Measurements from ENCODE around the gene ZNF319. TPM values are rescaled to one million over a fixed set of nuclear protein-coding genes. Genes with fewer than 3 reads are reported as not detected.
"Not testable (repeated sequence)": the region's sequence is repeated elsewhere in the genome, so short reads cannot be mapped to it uniquely, and the experiment has no call there.

The ZNF319 gene
- total RNA-seq, 1 experiment from 2014 or later: 5.1 TPM

DNA sequence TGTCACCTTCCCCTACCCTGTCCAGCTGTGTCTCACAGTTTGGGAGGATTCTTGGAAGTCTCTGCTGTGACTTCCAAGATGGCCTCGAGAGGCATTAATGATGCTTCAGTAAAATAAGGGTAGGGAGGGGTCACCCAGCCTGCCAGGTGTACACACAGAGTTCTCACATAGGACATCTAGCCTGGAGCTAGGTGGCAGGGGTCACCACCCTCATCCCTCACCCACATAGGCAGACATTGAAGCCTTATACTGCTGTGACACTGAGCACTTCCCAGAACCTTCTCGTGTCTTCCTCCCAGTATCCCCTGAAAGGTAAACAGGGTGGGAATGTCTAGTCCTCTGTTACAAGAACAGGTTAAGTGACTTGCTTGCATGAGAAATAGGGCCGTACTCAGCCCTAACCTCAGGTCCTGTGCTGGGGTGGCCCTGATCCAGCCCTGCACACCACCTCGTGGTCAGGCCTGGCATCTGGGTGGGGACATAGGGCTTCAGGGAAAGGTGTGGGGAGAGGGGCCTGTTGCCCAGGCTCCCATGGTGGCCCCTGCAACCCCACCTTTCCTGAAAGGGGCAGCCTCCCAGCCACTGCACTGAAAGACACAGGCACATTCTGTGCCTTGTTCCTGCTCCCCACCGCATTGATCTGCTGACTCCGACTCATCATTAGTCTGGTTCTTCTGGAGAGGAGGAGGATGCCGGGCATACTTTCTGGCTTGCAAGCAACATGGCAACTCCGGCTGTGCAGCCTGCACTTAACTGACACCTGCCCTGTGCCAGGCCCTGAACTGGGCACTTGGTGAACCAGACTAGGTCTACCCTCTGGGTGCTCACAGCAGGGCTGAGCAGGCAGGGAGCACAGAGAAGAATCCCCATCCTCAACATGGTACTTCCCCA is 21.4 kb upstream of the ZNF319 start:
- DNase-seq (ENCODE audit: low spot score): peak; percentile 36

DNA sequence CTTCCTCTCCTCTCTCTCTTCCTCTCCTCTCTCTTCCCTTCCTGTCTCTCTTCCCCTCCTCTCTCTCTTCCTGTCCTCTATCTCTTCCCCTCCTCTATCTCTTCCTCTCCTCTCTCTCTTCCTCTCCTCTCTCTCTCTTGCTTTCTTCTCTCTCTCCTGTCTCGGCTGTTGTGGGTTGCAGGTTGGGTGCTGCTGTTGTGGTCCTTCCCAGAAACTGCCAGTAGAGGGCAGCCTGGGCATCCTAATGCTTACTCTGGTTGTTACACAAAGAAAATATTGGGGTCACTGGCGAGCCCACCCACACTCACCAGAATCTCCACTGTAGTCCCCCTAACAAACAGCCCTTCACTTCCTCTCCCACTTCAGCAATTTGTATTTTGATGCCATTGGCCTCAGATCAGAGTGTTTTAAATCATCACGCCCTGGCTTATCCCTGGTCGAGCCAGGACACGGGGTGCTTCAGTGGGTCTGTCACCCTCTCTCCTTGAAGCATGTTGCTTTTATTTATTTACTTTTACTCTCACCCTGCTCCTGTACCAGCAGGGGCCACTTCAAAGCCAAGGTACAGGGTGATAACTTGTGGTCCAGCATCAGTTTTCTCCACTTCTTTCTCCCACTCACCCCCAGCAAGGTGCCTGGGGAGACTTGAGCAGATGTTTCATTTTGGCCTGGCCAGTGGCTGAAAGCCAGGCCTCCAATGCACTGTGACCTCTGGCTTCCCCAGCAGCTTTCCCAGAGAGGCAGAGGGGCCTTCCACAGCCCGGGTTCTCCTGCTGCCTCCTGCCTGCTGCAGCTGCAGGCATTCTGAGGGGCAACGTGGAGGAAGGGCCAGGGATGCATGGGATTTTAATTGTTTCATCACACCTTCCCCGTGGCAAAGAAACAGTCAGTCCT is 20.4 kb upstream of the ZNF319 start:
- DNase-seq (ENCODE audit: low spot score): peak; percentile 43

- no peak for DNase-seq (ENCODE audit: low spot score)
These were observed 19.5 kb upstream of the ZNF319 start for GRCh38 chr16:58019866-58020538.

DNA sequence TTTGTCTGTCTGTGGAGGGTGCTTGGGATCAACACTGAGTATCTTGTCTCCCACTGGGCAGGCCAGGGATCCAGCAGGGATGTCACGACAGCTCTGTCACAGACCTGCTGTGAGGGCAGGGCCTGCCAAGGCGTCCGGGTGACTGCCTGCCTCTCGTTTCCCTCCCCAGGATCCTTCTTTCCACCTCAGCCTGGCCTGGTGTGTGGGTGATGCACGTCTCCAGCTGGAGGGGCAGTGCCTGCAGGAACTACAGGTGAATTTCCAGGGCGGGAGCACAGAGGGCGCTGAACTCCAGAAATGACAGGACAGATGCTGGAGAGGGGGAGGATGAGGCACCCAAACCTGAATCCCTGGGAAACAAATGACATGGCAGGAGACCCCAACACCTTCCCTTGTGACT is 18.3 kb upstream of the ZNF319 start:
- no peak for DNase-seq (ENCODE audit: low spot score)

- DNase-seq (ENCODE audit: low spot score): no peak
These were observed 16.5 kb upstream of the ZNF319 start for GRCh38 chr16:58016840-58017446.

DNA sequence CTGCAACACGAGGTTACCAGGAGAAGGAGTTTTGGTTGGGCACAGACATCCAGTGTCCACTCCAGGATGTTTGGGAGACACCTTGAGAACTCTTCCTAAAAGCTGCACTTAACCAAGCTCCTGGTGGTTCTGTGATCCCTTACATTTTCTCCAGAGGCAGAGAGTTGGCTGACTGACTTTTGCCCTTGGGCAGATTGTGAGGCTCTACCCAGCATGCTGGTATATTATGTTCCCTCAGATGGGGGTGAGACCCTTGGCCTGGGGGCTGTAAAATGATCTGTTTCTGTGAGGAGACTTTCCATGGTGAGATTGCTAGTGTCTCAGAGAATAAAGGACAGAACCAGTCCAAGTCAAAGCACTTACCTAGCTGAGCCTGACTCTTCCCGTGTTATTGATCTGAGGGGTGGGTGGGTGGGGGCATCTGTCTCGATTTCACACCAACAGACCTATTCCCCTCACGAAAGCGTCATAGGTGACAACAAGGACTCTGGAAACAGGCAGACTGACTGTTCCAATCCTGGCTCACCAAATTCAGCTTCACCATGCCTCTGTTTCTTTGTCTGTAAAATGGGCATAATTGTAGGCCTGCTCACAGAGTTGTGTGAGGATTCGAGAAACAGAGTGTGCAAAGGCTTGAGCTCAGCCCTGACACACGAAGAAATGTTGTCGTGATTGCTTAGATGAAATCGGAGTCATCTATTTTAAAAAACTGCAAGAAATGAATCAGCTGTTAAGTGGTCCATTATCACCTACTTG is 12.9 kb upstream of the ZNF319 start:
- no peak for DNase-seq (ENCODE audit: low spot score)

- DNase-seq (ENCODE audit: low spot score): no peak
These were observed 12.0 kb upstream of the ZNF319 start for GRCh38 chr16:58012481-58012880.

DNA sequence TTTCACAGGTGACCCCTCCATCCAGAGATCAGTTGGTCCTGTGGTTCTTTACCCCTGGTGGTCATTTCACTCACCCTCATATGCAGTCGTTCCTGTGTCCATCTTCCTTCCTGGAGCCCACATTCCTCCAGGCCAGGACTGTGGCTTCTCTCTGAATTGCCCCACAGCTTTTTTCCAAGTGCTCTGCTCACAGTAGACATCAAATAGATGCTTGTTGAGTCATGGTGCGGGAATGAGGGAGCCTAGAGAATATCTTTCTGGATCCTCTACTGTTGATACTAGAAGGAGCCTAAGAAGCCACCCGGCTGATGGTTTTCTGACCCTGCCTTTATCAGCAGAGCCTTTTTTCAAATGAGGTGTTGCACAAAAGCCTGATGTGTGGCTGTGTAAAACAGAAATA is 11.2 kb upstream of the ZNF319 start:
- peak; percentile 78 for DNase-seq (ENCODE audit: low spot score)

DNA sequence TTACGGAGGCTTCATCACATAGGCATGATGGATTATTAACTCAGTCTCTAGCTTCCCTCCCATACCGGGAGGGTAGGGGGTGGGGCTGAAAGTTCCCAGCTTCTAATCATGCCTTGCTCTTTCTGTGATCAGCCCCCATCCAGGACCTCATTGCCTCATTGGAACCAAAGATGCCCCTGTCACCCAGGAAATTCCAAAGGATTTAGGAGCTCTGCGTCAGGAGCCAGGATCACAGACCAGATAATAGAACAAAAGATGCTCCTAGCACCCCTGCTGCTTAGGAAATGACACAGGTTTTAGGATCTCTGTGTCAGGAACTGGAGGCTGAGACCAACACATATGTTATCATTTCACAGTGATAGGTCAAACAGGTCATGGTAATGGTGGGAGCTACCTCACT is 10.4 kb upstream of the ZNF319 start:
- DNase-seq (ENCODE audit: low spot score): no peak

DNA sequence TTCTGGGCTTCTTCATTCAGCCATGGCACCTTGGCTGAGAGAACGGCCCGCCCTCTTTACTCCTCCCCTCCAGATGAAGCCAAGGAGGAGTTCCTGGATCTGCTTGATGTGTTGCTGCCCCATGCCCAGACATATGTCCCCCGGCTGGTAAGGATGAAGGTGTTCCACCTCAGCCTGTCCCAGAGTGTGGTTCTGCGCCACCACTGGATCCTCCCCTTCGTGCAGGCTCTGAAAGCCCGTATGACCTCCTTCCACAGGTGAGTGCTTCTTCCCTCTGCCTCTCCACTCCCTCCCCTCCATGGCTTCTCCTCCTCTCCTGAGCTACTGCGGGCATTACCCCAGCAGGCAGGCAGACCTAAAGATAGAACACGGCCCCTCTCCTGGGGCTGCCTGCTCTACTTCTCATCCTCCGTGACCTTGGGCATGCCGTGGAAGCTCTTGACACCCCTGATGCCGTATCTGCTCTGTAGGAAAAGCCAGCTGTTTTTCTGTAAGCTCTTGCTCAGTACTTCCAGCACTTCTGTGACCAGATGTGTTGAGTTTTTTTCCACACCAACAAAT is 9.5 kb upstream of the ZNF319 start:
- DNase-seq (ENCODE audit: low spot score): no peak

DNA sequence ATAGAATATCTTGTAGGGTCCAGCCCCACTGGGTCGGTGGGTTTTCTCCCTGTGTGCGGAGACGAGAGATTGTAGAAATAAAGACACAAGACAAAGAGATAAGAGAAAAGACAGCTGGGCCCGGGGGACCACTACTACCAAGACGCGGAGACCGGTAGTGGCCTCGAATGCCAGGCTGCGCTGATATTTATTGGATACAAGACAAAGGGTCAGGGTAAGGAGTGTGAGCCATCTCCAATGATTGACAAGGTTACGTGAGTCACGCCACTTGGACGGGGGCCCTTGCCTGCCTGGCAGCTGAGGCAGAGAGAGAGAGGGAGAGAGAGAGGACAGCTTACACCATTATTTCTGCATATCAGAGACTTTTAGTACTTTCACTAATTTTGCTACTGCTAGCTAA is 4.3 kb upstream of the ZNF319 start:
- not testable (repeated sequence) for DNase-seq (ENCODE audit: low spot score)

GRCh38 chr16:58002936-58003335 is 2.5 kb upstream of the ZNF319 start:
- no peak for DNase-seq (ENCODE audit: low spot score)

DNA sequence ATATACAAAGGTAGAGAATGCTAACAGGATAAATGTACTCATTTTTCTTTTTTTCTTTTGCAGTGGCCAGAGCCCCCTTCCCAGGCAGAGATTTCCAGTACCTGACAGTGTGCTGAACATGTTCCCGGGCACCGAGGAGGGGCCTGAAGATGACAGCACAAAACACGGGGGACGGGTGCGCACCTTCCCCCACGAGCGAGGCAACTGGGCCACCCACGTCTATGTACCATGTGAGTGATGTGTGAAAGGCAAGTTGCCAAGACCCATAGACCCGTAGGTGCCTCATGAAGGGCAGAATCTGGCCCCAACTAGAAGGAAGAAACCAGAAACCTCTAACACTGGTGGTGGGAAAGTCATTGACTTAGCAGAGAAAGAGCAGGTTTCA is 1.9 kb upstream of the ZNF319 start:
- DNase-seq (ENCODE audit: low spot score): no peak

DNA sequence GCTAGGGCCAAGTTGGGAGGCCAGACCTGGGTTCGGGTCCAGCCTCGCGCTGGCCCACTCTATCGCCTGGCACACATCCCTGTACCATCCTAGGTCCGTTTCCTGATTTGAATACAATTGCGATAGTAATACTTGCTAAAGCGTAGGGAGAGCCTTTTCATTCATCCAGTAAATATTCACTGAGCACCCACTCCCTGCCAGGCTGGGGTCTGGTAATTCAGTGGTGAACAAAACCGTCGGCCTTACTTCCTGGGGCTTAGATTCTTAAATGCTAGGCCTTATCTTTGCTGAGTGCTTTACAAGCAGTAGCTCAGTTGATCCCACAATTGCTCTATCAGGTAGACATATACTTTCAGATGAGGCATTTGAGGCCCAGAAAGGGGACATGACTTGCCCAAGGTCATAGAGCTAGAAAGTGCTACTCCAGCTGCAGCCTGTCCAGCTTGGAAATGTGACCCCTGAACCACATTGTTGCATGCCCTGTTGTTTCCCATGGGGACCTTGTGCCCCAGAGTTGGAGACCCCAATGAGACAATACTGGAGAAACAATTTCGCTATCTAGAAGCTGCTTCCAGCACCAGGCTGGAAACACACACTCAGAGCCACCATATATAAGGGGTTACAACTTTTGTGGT is 1.4 kb upstream of the ZNF319 start:
- DNase-seq (ENCODE audit: low spot score): no peak

- DNase-seq (ENCODE audit: low spot score): peak; percentile 83
These were observed 519 bp upstream of the ZNF319 start, which contains the start of gene USB1 for GRCh38 chr16:58000706-58001676. USB1 (plus strand) TSS chr16:58001407; CDS start chr16:58001484, 77 bp downstream.

DNA sequence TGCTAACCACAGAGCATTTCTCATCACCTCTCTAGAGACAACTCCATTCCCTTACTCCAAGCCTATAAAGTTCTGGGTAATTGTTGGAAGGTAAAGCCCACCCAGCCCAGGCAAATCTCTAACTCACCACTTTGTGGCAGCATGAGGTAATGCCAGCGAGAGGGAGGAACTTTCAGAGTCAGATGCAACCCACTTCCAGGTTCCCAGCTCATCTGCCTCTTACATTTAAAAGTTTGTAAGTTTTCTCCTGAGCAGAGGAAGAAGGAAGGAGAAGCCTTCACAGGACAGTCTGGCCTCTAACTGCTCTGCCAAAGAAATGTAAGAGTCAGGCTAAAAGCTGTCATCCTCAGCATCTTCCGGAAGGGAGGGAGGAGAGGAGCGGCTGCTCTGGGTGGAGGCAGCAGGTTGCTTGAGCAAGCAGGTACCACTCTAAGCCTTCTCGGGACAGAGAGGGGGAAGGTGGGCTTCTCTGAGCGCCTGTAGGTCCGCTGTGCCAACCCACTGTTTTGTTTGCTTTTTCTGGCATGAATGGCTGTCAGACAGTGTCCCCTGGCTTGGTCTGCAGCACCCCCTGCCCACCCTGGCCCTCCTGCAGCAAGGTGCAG is 1.0 kb downstream of the ZNF319 start:
- DNase-seq (ENCODE audit: low spot score): peak; percentile 43

GRCh38 chr16:57998992-57999365 is 1.5 kb downstream of the ZNF319 start:
- DNase-seq (ENCODE audit: low spot score): no peak

GRCh38 chr16:57998486-57998885 is 2.0 kb downstream of the ZNF319 start:
- peak; percentile 57 for DNase-seq (ENCODE audit: low spot score)
